ENCODE results near the gene SMC3.
"Not testable (repeated sequence)": the region's sequence is repeated elsewhere in the genome, so short reads cannot be mapped to it uniquely, and the experiment has no call there.

SMC3 gene

GRCh38 chr10:110634527-110635209, 67.2 kb downstream of the SMC3 start:
- peaks cover 6% of the 10 kb centered on the region for H3K27me3 Mint-ChIP-seq (ENCODE audit: low read depth, poor library complexity)
- H3K36me3 Mint-ChIP-seq (ENCODE audit: low read depth), result no peaks in the 10 kb centered on the region
- no peak overlapping the region for H3K4me3 Mint-ChIP-seq
- peaks cover 44% of the 10 kb centered on the region for H3K4me1 Mint-ChIP-seq
- no peak for TF ChIP-seq CTCF (IDR thresholded peaks at IDR 0.05)
- no peaks in the 10 kb centered on the region for H3K9me3 Mint-ChIP-seq
- peak overlapping the region; percentile 8 for H3K27ac Mint-ChIP-seq
- no peak for DNase-seq

GRCh38 chr10:110636572-110636931, 69.1 kb downstream of the SMC3 start:
- H3K27me3 Mint-ChIP-seq (ENCODE audit: low read depth, poor library complexity), result peaks cover 2% of the 10 kb centered on the region
- H3K4me1 Mint-ChIP-seq, result peaks cover 51% of the 10 kb centered on the region
- no peaks in the 10 kb centered on the region for H3K9me3 Mint-ChIP-seq
- no peaks in the 10 kb centered on the region for H3K36me3 Mint-ChIP-seq (ENCODE audit: low read depth)
- no peak for DNase-seq
- no peak for TF ChIP-seq CTCF (IDR thresholded peaks at IDR 0.05)
- H3K27ac Mint-ChIP-seq, result no peak overlapping the region
- H3K4me3 Mint-ChIP-seq, result no peak overlapping the region

- H3K27ac Mint-ChIP-seq, result no peak overlapping the region
- DNase-seq, result no peak
- no peak for TF ChIP-seq CTCF (IDR thresholded peaks at IDR 0.05)
- no peaks in the 10 kb centered on the region for H3K36me3 Mint-ChIP-seq (ENCODE audit: low read depth)
- no peaks in the 10 kb centered on the region for H3K9me3 Mint-ChIP-seq
- H3K4me3 Mint-ChIP-seq, result no peak overlapping the region
- H3K4me1 Mint-ChIP-seq, result peaks cover 56% of the 10 kb centered on the region
- peaks cover 3% of the 10 kb centered on the region for H3K27me3 Mint-ChIP-seq (ENCODE audit: low read depth, poor library complexity)
These were observed 69.5 kb downstream of the SMC3 start for GRCh38 chr10:110636932-110637557.

GRCh38 chr10:110637558-110638053, 70.1 kb downstream of the SMC3 start:
- no peaks in the 10 kb centered on the region for H3K36me3 Mint-ChIP-seq (ENCODE audit: low read depth)
- peak overlapping the region; percentile 29 for H3K27ac Mint-ChIP-seq
- H3K27me3 Mint-ChIP-seq (ENCODE audit: low read depth, poor library complexity), result peaks cover 9% of the 10 kb centered on the region
- DNase-seq, result no peak
- TF ChIP-seq CTCF (IDR thresholded peaks at IDR 0.05), result no peak
- peaks cover 62% of the 10 kb centered on the region for H3K4me1 Mint-ChIP-seq
- H3K4me3 Mint-ChIP-seq, result no peak overlapping the region
- no peaks in the 10 kb centered on the region for H3K9me3 Mint-ChIP-seq

- Mint-ChIP-seq H3K4me3 (no peak overlapping the region), H3K27ac (no peak overlapping the region)
- no peak for DNase-seq
These were observed 70.8 kb downstream of the SMC3 start for GRCh38 chr10:110638319-110638718.

GRCh38 chr10:110639046-110639445, 71.6 kb downstream of the SMC3 start:
- H3K36me3 Mint-ChIP-seq (ENCODE audit: low read depth); H3K9me3 Mint-ChIP-seq; DNase-seq; H3K4me3 Mint-ChIP-seq; H3K27ac Mint-ChIP-seq: not testable (repeated sequence)
- peaks cover 17% of the 10 kb centered on the region for H3K27me3 Mint-ChIP-seq (ENCODE audit: low read depth, poor library complexity)
- H3K4me1 Mint-ChIP-seq, result peaks cover 71% of the 10 kb centered on the region

More at GRCh38 chr10:110638319-110638718, 70.8 kb downstream of the SMC3 start:
- no peak for TF ChIP-seq CTCF (IDR thresholded peaks at IDR 0.05)
- Mint-ChIP-seq H3K9me3 (no peaks in the 10 kb centered on the region), H3K36me3 (ENCODE audit: low read depth) (no peaks in the 10 kb centered on the region), H3K4me1 (peaks cover 69% of the 10 kb centered on the region), H3K27me3 (ENCODE audit: low read depth, poor library complexity) (peaks cover 16% of the 10 kb centered on the region)

- Mint-ChIP-seq H3K27me3 (ENCODE audit: low read depth, poor library complexity) (peaks cover 20% of the 10 kb centered on the region), H3K4me1 (peaks cover 71% of the 10 kb centered on the region), H3K27ac (peak overlapping the region; percentile 71)
- DNase-seq; H3K36me3 Mint-ChIP-seq (ENCODE audit: low read depth); H3K9me3 Mint-ChIP-seq; H3K4me3 Mint-ChIP-seq: not testable (repeated sequence)
These were observed 72.4 kb downstream of the SMC3 start for GRCh38 chr10:110639858-110640257.

All from nephron progenitor cell (in vitro differentiated cells).